Dermis blood vessel endothelial cell (primary cell): ENCODE measurements around the gene ARID3B. TPM values are rescaled to one million over a fixed set of nuclear protein-coding genes. Genes with fewer than 3 reads are reported as not detected.

Experiments
- DNase-seq: peaks from one replicate; pipeline ENCODE4 v3.0.0; 2010
- total RNA-seq: library from RNA; depleted of rRNA; stranded (reverse); fragments of >200 nt; gene quantifications from 2 replicates; pipeline ENCODE4 v1.2.3, GENCODE V29; 2014

Gene ARID3B
- total RNA-seq, 1 donor from 2014 or later, result 4.6 TPM

- DNase-seq, result no peak
Observed at GRCh38 chr15:74608786-74609185, 67.8 kb downstream of the ARID3B start.

GRCh38 chr15:74609938-74610301, 68.9 kb downstream of the ARID3B start:
- DNase-seq, result no peak

GRCh38 chr15:74610302-74610951, 69.4 kb downstream of the ARID3B start:
- DNase-seq, result no peak

- no peak for DNase-seq
Observed at GRCh38 chr15:74611341-74611740, 70.3 kb downstream of the ARID3B start.

GRCh38 chr15:74611834-74612233, 70.8 kb downstream of the ARID3B start:
- DNase-seq, result no peak

DNA sequence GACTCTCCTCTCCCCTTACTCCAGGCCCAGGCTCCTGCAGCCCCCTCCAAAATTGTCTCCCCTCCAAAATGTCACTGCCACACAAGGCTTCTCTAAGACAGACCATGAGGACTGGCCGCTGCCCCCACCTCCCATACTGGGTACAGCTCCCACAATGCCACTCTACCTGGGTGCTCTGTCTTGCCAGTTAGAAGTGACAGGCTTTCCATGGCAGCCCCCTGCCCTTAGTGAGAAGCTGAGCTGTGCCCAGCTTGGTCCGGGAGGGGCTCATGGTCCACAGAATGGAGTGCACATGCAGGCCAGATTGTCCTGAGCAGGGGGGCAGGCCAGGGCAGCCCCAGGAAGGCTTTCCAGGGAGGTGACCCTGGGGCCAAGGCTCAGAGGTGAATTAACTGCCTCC, 71.7 kb downstream of the ARID3B start:
- no peak for DNase-seq

DNA sequence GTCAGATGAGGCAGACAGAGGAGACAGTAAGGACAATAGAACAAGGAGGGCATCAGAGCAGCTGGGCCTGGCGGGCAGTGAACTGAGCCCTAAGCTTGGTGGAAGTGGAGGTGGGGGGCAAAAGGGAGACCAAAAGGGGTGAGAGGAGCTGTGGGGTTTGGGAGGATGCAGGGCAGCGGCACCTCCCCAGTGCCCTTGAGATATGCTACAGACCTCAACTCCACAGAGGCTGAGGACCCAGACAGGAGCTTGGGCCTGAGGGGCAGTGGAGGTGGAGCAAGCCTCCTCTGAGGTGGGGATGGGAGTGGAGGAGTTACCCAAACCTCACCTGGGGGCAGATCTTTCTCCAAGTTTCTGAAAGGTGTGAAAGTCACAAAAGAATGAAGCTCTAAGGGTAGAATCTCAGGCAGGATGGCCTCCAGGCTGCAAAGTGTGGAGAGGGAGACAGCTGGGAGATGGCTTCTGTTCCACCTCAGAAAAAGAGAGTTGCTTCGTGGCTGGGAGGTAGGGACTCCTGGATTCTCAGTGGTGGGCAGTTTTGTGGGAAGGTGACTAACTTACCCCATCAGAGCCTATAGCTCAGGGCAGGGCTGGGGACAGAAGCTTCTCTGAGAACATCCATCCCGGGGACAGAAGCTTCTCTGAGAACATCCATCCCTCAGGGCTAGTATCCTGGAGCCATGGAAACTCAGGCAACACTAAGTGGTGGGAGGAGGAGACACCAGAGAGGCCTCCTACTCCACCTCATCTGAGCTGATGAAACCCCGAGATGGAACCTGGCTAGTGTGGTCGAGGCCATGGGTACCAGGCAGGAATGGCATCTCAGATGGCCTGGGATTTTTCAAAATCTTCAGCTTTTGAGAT, 72.3 kb downstream of the ARID3B start:
- no peak for DNase-seq

DNA sequence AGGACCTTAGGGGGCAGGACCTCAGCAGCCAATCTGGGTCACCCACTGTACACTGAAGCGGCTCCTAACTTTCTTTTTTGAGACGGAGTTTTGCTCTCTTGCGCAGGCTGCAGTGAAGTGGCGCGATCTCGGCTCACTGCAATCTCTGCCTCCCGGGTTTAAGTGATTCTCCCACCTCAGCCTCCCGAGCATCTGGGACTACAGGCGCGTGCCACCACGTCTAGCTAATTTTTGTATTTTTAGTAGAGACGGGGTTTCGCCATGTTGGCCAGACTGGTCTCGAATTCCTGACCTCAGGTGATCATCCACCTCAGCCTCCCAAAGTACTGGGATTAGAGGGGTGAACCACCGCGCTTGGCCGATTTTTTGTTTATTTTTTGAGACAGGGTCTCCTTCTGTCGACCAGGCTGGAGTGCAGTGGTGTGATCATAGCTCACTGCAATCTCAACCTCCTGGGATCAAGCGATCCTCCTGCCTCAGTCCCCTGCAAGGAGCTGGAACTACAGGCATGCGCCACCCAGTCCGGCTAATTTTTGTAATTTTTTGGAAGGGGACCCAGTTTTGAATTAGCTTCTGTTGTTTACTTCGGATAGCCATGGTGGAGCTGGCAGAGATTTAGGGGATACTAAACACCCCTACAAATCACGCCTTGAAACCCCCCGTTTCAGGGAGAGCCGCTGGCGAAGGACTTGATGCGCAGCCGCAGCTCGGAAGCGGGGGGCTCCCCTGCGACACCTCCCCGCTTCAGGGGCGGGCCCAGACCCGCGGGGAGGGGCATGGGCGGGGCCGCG, 73.1 kb downstream of the ARID3B start:
- no peak for DNase-seq

DNA sequence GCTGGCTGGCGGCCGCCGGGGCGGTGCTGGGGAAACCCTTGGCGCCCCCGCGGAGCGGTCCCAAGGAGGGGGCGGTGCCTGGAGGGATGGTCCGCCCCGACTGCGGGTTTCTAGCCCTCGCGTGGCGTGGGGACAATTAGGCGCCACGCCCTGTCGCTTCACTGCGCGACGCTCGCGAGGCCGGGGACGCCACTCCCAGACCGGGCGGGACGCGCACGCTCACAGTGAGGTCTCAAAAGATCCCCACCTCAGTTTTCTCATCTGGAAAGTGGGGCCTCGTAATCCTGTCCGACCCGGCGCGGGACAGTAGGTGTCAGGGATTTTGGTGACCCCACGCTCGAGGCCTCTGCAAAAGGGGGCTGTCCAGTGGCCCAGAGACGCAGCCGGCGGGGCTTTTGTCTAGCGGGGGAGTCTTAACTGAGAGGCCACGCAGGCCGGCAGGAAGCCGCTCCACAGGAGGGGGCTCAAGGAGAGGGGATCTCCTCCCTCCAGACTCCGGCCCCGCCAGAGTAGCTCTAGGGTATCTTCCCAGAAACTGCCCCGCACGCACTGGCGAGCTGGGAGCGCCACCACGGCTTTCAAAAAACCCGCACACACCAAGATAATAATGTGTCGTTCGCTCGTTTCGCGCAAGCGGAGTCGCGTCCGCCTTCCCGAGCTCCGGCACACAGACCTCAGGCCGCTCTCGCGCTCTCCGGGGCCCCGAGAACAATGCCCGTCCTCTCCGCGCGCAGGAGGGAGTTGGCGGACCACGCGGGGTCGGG, 73.9 kb downstream of the ARID3B start:
- DNase-seq, result peak; percentile 75

DNA sequence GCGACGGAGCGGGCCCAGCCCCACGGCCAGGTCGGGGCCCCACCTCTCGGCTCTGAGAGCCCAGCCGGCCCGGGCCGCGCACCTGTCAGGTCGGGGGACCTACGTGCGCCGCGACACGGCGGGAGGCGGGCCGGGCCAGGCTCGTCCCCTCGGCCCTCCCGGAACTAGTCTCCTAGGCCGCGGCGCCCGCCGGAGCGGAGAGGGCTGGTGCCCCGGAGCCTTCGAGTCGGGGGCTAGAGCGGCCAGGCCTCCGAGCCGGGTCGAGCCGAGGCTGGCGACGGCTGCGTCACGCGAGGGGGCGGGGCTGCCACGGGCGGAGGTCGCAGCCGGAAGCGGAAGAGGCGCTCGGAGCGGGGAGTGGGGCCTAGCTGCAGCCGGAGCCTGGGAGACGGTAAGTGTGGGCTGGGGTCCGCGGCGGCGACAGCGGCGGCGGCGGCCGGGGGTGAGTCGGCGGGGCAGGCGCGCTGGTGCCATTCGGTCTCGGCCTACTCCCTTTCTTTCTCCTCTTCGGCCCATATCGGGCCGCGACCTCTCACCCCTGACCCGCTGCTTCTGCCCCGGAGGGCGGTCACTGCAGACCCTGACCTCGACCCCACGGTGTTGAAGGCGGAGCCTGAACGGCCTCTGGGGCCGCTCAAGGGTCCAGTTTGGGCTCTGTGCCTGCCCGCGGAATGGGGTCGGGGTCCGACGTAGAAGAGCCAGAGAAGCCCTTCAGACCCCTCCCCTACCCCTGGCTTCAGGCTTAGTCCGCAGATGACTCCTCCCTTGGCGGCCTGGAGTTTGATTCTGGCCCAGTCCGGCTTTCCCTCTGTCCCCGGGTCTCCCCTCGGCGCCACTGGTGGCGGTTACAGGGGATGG, 74.7 kb downstream of the ARID3B start, which contains the start of gene CLK3:
Gene CLK3 (plus strand): TSS at position 329 of the 858 bp plus-strand sequence. CDS start 3,361 bp downstream, outside the sequence.
- peak; percentile 95 for DNase-seq

- peak; percentile 69 for DNase-seq
Observed at GRCh38 chr15:74616366-74616939, 75.4 kb downstream of the ARID3B start.

DNA sequence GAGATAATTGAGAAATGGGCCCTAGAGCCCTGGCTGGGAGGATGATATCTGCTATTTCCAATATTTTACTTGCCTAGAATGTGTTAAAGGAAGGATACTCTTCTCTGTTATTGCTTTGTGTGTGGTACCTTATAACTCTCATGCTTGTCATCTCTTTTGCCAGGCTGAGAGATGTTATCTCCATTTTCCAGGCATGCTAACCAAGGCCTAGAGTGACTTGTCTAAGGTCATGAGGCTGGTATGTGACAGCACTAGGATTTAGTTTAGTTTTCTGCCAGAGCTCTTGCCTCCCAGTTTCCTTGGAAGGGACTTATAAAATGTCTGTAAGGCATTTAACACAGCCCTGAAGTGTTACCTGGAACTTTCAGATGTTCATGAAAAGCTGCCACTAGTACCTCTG, 76.0 kb downstream of the ARID3B start:
- DNase-seq, result no peak

GRCh38 chr15:74618841-74619596, 78.0 kb downstream of the ARID3B start:
- no peak for DNase-seq

- no peak for DNase-seq
Observed at GRCh38 chr15:74619916-74620635, 79.1 kb downstream of the ARID3B start.

DNA sequence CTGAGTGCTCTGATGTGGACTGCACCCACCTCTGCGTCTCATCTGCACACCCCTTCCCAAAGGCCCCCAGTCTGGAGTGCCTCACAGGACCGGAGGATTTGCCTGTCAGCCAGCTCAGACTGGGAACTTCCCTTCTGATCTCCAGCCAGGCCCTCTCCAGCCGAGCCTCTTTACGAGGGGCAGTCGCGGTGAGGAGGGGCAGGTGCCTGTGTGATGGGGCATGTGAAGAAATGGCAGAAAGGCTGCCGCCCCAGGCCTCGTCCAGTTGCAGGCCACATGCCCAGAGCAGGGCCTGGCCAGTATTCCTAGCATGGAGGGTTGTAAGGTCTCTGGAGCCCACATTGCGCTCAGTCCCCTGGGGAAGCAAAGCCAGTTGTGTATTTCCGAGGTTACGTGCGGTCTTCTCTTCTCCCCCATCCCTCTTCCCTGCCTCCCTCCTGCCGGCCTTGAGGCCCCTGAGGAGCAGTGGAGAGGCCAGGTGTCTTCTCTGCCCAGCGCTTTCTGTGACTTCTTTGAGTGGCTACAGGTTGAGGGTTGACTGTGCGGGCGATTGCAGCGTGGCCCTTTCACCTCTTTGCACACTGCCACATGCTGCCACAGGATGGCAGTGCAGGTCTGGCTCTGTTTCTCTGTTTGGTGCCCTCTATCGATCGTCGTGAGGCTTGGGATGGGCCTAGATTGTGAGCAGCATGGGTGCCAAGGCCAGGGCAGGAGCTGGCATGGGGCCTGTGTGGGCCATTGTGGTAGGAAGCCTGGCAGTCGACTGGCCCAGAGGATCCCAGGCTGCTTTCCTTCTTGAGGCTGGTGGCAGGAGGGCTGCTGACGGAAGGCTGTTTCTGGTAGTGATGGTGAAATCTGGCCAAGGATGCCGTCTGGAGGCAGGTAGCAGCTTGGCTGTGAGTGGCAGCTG, 79.9 kb downstream of the ARID3B start:
- DNase-seq, result peak; percentile 90

DNA sequence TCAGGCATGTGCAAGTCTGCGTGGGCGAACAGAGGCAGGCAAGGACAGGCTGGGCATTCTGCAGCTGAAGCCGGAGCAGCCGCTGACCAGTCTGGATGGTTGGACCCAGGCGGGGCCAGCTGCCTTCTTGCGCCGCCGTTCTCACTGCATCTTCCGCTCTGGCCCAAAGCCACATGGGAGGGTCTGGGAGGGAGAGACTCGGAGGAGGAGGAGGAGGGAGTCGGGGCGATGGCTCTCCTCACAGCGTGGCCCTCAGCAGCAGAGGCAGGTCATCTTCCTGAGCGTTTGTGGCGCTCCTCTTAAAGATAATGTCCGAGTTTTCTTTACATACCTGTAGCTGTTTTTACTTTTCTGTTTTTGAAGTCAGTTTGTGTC, 80.5 kb downstream of the ARID3B start:
- DNase-seq, result no peak

GRCh38 chr15:74621936-74622335, 80.9 kb downstream of the ARID3B start:
- no peak for DNase-seq

DNA sequence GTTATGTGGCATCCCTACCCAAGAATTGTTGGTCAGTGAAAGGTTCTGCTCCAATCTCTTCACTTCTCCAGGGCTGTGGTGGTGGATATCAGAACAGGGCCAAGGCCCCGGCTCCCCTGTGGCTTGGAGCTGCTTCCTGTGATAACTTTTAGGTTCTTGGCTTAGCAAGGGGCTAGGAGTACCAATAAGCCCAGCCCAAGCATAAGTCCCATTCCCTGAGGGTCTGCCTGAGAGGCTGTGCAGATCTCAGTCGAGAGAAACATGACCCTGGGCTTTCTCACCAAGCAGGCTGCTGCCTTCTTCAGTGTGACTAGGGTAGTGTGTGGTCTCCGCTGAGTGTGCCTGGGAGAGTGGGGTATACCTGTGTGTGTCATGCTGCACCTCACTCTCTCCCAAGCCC, 81.7 kb downstream of the ARID3B start:
- no peak for DNase-seq
